Right lobe of liver (tissue), 4 donors: ENCODE measurements around the gene CDC42BPB.

Experiments used
- POLR2A ChIP-seq: fragments of 450-650 bp; IDR thresholded peaks from one replicate; pipeline ENCODE4 v1.6.1; 2017; ENCODE audit warnings: antibody characterized with exemption, mild to moderate bottlenecking
- TF ChIP-seq, protein P1 (sequence below), 4 donors: fragments of 200-600 bp in 3 of 4; fragments of 450-650 bp in 1 of 4; IDR thresholded peaks; one replicate each; pipeline versions ENCODE4 v1.5.1 to v1.8.0; 2016 to 2022; ENCODE audit warnings: antibody characterized with exemption in 4 of 4, mild to moderate bottlenecking in 2 of 4
- donor health status: DM: no; HTN: no; CAD: no.
- donor health status: DM: no; HTN: no; CAD: no.
- donor health status: DM: no; HTN: yes; CAD: no.

DNA sequence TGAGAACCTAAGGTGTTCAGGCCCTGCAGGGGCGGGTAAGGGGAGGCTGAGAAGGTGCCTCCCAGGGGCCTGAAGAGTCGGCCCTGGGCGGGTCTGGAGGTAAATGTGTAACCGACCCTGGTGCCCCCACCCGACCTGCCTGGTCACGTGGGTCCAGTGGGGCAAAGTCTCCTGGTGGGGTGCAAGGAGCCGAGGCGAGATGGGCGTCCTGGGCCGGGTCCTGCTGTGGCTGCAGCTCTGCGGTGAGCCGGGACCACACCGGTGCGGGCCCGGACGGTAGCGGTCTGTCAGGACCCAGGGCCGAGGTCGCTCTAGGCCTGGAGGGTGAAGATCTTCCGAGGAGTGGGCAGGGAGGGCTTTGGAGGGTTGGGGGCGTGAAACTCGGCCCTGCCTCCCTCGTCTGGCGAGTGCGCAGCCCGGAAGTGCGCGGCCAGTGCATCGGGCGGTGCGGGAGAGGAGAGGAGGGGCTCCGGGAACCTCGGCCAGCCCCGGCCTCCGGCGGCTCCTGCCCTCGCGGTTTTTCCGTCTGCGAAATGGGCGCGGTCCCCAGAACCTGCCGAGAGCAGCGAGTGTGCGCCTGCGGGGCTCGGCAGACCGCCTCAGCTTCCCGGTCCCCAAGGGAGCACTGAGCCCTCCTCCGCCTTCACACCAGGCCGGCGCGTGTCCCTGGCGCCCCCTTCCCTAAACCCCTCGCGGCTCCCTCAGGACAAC is 134.7 kb downstream of the CDC42BPB start, which contains the start of gene AMN:
- TF ChIP-seq, protein P1, sequence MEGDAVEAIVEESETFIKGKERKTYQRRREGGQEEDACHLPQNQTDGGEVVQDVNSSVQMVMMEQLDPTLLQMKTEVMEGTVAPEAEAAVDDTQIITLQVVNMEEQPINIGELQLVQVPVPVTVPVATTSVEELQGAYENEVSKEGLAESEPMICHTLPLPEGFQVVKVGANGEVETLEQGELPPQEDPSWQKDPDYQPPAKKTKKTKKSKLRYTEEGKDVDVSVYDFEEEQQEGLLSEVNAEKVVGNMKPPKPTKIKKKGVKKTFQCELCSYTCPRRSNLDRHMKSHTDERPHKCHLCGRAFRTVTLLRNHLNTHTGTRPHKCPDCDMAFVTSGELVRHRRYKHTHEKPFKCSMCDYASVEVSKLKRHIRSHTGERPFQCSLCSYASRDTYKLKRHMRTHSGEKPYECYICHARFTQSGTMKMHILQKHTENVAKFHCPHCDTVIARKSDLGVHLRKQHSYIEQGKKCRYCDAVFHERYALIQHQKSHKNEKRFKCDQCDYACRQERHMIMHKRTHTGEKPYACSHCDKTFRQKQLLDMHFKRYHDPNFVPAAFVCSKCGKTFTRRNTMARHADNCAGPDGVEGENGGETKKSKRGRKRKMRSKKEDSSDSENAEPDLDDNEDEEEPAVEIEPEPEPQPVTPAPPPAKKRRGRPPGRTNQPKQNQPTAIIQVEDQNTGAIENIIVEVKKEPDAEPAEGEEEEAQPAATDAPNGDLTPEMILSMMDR (IDR thresholded peaks at IDR 0.05): no peak
- no peak for TF ChIP-seq POLR2A
